T-helper 9 cell (primary cell): ENCODE results near the gene RAB44.

Experiments
- DNase-seq: peaks from one replicate; pipeline ENCODE4 v3.0.0-alpha.2; 2020

RAB44 gene

DNA sequence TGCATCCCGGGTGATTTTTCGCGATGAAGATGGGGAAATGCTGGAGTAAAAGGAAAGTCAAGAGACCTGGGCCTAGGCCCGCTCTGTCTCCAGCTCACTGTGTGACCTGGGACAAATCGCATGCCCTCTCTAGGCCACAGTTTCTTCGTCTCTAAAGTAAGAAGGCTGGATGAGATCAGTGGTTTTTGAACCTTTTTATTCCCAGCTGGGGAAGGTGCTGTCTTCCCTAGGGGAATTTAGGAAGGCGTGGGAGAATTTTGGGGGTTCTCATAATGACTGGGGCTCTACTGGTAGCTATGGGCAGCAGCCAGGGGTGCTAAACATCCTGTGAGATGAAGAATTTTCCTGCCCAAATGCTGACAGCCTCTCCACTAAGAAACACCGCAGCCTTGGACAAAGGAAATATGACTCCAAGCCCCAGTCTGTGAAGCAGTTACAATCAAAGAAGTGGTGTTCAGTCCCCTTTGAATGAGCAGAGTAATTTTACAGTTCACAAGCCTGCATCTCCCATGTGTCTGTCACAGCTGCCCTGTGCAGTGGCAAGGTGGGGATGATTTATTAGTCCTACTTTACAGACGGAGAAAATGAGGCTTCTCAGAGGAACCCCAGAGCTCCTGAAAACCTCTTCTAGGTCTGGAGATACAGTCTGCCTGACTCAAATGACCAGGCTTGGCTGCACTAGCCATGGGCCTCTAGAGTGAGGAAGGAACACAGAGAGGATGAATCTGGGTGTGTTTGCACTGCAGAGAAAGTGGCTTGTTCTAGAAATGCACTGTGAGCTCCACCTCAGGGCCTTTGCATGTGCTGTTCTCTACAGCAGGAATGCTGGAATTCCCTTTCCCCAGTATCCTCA, 57.2 kb downstream of the RAB44 start:
- no peak for DNase-seq

GRCh38 chr6:36755435-36756348, 58.1 kb downstream of the RAB44 start:
- peak; percentile 62 for DNase-seq

- DNase-seq: no peak
Observed at GRCh38 chr6:36756786-36757185, 59.2 kb downstream of the RAB44 start.

DNA sequence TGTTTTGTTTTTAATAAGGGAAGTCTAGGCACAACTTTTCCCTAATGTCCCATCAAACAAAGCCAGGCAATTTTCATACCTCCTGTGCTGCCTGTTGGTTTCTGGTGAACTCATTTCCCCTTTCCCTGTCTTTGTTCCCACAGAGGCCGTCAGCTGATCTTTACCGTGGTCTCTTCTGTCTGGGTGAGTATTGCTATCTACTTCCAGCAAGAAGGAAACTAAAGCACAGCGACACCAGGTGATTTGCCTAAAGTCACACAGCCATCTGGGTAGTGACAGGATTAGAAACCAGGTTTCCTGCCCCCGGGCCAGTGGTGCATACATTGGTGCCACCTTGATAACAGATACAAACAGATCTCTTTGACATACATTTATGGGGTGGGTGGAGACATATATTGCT, 59.6 kb downstream of the RAB44 start:
- DNase-seq: peak; percentile 26

- DNase-seq: no peak
Observed at GRCh38 chr6:36757943-36758508, 60.4 kb downstream of the RAB44 start.

DNA sequence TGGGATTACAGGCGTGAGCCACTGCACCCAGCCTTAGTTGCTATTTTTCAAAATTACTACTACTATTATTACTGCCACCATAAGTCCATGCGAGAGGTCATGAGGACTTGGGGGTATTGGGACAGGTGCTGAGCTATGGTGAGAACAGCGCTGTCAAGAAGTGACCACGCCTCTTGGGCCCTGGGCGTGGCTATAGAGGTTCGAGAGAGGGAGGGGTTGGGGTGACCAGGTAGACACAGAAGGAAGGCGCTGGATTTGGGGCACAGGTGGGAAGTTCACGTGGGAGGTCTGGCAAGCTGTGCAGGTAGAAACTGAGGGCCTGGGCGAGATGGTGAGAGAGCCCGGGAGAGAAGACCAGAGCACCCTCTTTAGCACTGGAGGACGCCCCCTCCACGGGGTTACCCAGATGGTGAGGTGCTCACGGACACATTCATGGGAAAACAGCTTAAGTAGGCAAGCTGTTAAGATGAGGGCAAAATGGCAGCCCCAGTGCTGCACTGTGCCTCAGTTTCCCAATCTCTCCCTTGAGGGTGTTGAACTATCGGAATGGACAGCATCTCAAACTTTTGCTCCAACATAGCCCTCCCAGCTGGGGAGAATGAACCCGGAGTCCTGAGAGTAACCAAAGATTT, 61.0 kb downstream of the RAB44 start:
- no peak for DNase-seq

GRCh38 chr6:36759148-36759759, 61.6 kb downstream of the RAB44 start:
- DNase-seq: peak; percentile 82

DNA sequence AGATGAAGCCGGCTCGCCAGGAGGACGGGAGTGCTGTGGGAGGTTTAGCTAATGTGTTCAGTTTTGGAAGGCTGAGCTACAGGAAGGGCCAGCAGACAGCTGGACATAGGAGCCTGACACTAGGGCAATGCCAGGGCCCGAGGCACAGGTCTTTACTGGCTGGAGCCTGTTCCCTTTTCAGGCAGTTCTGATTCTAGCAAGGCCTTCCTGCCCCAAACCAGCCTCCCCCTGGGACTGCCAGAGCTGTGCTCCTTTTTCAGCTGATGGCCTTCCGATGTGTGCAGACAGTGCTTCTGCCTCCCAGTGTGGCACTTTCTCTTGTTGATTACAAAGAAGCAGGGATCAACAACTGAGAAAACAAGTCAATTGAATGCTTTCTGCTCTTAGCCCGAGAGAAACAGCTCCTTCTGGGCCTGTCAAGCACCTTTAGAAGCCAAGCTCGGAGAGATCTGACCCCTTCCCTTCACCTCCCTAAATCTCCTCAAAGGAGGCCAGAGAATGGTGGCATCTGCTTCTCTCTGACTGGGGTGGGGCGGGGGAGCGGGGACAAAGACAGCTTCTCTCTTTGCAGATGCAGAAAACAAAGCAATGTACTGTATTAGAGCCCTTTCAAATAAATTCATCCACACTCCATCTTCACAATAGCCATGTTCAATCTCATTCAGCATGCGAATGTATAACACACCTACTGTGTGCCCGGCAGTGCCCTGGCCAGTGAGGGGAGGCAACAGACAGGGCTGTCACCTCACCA, 63.2 kb downstream of the RAB44 start:
- no peak for DNase-seq

DNA sequence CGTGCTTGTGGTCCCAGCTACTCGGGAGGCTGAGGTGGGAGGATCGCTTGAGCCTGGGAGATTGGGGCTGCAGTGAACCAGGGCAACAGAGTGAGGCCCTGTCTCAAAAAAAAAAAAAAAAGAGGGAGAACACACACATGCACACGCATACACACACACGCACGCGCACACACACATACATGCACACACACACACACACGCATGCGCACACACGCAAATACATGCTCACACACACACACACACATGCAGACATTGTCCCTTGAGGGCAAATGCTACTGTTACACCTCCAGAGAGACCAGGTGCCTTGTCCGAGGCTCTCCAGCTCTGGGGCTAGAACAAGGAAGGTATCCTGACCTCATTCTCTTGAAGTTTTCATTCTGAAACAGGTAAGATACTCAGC, 64.5 kb downstream of the RAB44 start:
- DNase-seq: no peak

DNA sequence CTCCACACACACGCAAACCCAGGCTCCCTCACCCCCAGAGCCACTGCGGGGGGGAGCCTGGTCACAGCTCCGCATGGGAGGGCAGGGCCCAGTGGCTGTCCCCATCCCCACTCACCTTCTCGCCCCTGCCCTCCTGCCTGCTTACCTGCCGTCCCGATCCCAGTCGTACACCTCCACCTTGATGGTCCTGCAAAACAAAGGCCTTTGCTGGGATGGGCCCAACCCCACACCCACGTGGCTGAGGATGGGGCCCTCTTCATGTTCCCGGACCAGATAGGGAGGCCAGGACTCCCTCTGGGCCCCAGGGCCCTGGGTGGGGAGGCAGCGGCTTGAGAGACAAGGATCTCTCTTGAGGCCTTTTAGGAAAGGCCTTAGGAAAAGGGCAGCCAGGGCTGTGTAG, 67.6 kb downstream of the RAB44 start:
- DNase-seq: no peak

- peak; percentile 77 for DNase-seq
Observed at GRCh38 chr6:36765594-36766398, 68.2 kb downstream of the RAB44 start.

DNA sequence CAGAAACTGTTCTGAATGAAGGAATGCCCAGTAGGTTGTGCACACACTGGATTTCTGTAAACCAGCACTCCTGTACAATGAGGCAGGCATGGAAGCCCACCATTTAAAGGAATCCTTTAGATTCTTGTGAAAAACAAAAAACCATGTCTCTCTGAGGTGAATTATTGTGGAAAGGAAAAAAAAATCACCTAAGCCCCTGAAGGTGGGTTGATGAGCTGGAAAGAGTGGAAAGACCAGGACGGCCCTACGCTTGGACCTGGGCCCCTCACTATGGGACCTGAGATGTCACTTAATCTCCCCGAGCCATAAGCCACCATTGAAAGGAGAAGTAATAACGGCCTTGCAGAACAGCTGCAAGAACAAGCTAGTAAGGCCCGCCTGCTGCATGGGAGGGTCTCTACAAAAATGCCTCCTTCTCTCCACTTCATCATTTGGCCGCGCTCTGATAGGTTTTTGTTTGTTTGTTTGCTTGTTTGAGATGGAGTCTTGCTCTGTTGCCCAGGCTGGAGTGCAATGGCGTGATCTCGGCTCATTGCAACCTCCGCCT, 68.8 kb downstream of the RAB44 start:
- no peak for DNase-seq

GRCh38 chr6:36769183-36769675, 71.6 kb downstream of the RAB44 start:
- no peak for DNase-seq

DNA sequence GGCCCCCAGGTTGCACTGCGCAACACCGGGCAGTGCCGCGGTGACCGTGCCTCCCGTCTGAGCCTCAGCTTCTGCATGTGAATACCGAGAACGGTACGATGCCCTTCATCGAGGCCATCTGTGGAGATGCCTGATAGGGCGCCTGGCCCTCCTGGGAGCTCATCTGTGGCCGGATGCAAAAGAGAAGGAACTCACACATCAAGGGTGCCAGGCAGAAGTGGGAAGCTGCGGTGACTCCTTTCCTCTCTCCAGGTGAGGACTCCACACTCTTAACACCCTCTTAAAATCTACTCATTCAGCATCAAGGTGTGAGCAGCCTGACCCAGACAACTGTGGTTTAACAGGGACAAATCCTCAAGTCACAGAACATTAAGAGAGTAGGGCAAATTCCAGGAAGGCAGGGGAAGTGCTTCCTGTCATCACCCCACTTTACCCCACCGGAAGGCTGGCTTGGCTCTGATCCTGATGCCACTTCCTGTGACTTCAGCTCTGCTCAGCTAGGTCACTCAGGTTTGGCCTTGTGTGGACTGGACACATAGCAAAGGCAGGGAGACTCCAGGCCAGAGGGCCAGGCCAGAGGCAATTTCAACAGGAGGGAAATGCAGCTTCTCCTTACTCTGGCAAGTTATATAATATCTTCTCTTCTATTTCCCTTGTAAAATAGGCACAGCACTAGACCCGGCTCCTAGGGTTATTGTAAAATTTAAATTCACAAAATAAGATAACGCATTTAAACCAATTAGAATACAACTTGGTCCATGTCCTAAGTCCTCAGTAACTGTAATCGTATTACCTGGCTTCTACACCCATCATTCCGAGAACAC, 72.3 kb downstream of the RAB44 start:
- no peak for DNase-seq

GRCh38 chr6:36771145-36771544, 73.5 kb downstream of the RAB44 start:
- DNase-seq: no peak

DNA sequence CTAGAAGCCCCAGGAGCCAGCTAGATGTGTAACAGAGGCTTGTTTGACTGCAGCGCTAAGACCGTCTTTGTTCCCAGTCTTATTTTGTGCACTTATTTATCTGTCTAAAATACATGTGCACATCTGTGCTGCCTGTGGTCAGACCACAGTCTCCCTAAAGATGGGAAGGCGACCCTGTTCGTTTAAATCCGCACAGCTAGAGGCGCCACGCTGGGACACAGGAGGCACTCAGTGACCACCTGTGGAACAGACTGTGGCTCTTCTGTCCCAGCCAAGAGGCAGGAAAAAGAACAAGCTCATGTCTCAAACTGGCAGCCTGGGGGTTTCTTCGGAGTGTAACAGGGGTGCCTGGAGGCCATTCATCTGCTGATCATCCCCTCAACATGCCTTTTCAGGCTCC, 74.8 kb downstream of the RAB44 start:
- no peak for DNase-seq

DNA sequence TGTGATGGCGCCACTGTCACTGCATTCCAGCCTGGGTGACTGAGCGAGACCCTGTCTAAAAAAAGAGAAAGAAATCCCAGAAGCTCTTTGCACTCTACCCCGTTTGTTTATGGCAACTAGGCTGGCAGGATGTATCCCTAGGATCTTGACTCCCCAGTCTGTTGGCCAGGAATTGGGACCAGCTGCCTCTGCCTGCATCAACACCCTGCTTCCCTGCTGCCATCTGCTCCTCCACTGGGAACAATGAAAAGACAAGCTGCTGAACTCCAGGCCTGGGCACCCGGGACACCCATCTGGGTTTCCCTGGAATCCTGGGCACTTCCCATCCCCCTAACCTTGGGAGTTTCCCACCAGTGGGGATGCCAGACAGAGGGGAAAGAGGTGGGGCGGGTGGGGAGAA, 76.7 kb downstream of the RAB44 start:
- DNase-seq: no peak

GRCh38 chr6:36776167-36776566, 78.5 kb downstream of the RAB44 start:
- DNase-seq: no peak

GRCh38 chr6:36777801-36778200, 80.2 kb downstream of the RAB44 start:
- no peak for DNase-seq
